ENCODE measurements around the gene ALAD. TPM values are rescaled to one million over a fixed set of nuclear protein-coding genes. Genes with fewer than 3 reads are reported as not detected.

Gene ALAD
- total and polyA plus RNA-seq, 9 of the 15 experiments (the other 6 are each of a cell fraction or from before 2014, with no cell fraction given), result 1.3 to 12.7 (median 6.8) TPM

DNA sequence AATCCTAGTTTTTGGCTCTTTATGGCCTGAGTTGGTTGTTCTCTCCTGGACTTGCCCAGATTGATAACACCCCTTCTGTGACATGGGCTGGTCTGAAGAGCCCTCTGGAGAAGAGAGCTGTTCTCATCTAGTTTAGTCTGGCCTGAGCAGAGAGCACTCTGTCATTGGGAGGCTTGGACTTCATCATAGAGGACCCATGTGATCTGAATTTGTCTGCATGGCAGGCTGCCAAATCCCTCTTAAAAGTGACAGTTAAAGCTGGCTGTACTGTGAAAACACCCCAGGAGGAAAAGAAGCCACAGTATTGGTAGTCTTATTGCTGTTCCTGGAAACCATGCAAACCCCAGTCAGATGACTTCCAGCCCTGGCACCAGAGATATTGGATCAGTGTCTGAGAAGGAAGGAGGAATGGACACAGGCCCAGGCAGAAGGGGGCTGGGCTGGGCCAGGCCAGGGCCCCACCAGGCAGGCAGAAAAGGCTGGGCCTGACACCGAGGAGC lies 57.3 kb downstream of the ALAD start (continued):
- TF ChIP-seq LEF1 (IDR thresholded peaks at IDR 0.05) (peak; percentile 20; the same call in 1 of the 2 replicates), ZBTB17 (CRISPR knock-in tag; IDR thresholded peaks at IDR 0.05) (peak; percentile 98), SMARCE1 (IDR thresholded peaks at IDR 0.05) (0 out of 2 replicates have a peak, but pooled peaks have one; percentile 33), HDAC3 (IDR thresholded peaks at IDR 0.05; ENCODE audit: borderline replicate concordance, partially characterized antibody) (no peak), HNRNPH1 (optimal IDR thresholded peaks at IDR 0.05; ENCODE audit: low read depth, low read length) (no peak), ETV5 (CRISPR knock-in tag; IDR thresholded peaks at IDR 0.05; ENCODE audit: low read depth) (no peak), ZNF175 (CRISPR knock-in tag; IDR thresholded peaks at IDR 0.05; ENCODE audit: low read depth) (0 out of 2 replicates have a peak, but pooled peaks have one; percentile 29), RCOR1 (IDR thresholded peaks at IDR 0.05; ENCODE audit: borderline replicate concordance in 1 of 2, low read depth in 2 of 2, low read length in 2 of 2) (peak in 1 of 2 experiments; percentile 71; a peak in 1 of 4 replicates), NCOA1 (IDR thresholded peaks at IDR 0.05; ENCODE audit: low read depth) (0 out of 2 replicates have a peak, but pooled peaks have one; percentile 28), MTA3 (IDR thresholded peaks at IDR 0.05; ENCODE audit: borderline replicate concordance) (0 out of 2 replicates have a peak, but pooled peaks have one; percentile 38), CTBP1 (IDR thresholded peaks at IDR 0.05; ENCODE audit: borderline replicate concordance) (peak; percentile 51; the same call in 1 of the 2 replicates)
- TF ChIP-seq, protein P1, sequence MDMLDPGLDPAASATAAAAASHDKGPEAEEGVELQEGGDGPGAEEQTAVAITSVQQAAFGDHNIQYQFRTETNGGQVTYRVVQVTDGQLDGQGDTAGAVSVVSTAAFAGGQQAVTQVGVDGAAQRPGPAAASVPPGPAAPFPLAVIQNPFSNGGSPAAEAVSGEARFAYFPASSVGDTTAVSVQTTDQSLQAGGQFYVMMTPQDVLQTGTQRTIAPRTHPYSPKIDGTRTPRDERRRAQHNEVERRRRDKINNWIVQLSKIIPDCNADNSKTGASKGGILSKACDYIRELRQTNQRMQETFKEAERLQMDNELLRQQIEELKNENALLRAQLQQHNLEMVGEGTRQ (CRISPR knock-in tag; IDR thresholded peaks at IDR 0.05), result peak; percentile 45
- TF ChIP-seq, protein P2, sequence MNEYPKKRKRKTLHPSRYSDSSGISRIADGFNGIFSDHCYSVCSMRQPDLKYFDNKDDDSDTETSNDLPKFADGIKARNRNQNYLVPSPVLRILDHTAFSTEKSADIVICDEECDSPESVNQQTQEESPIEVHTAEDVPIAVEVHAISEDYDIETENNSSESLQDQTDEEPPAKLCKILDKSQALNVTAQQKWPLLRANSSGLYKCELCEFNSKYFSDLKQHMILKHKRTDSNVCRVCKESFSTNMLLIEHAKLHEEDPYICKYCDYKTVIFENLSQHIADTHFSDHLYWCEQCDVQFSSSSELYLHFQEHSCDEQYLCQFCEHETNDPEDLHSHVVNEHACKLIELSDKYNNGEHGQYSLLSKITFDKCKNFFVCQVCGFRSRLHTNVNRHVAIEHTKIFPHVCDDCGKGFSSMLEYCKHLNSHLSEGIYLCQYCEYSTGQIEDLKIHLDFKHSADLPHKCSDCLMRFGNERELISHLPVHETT (CRISPR knock-in tag; conservative IDR thresholded peaks at IDR 0.05 in 1 of 2, IDR thresholded peaks at IDR 0.05 in 1 of 2), result peak in 1 of 2 experiments; percentile 40; a peak in 1 of 4 replicates
- TF ChIP-seq, protein P3, sequence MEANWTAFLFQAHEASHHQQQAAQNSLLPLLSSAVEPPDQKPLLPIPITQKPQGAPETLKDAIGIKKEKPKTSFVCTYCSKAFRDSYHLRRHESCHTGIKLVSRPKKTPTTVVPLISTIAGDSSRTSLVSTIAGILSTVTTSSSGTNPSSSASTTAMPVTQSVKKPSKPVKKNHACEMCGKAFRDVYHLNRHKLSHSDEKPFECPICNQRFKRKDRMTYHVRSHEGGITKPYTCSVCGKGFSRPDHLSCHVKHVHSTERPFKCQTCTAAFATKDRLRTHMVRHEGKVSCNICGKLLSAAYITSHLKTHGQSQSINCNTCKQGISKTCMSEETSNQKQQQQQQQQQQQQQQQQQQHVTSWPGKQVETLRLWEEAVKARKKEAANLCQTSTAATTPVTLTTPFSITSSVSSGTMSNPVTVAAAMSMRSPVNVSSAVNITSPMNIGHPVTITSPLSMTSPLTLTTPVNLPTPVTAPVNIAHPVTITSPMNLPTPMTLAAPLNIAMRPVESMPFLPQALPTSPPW (CRISPR knock-in tag; IDR thresholded peaks at IDR 0.05), result peak; percentile 32; the same call in 1 of the 2 replicates
- TF ChIP-seq, protein P4, sequence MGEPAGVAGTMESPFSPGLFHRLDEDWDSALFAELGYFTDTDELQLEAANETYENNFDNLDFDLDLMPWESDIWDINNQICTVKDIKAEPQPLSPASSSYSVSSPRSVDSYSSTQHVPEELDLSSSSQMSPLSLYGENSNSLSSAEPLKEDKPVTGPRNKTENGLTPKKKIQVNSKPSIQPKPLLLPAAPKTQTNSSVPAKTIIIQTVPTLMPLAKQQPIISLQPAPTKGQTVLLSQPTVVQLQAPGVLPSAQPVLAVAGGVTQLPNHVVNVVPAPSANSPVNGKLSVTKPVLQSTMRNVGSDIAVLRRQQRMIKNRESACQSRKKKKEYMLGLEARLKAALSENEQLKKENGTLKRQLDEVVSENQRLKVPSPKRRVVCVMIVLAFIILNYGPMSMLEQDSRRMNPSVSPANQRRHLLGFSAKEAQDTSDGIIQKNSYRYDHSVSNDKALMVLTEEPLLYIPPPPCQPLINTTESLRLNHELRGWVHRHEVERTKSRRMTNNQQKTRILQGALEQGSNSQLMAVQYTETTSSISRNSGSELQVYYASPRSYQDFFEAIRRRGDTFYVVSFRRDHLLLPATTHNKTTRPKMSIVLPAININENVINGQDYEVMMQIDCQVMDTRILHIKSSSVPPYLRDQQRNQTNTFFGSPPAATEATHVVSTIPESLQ (CRISPR knock-in tag; IDR thresholded peaks at IDR 0.05), result no peak
- TF ChIP-seq, protein P5, sequence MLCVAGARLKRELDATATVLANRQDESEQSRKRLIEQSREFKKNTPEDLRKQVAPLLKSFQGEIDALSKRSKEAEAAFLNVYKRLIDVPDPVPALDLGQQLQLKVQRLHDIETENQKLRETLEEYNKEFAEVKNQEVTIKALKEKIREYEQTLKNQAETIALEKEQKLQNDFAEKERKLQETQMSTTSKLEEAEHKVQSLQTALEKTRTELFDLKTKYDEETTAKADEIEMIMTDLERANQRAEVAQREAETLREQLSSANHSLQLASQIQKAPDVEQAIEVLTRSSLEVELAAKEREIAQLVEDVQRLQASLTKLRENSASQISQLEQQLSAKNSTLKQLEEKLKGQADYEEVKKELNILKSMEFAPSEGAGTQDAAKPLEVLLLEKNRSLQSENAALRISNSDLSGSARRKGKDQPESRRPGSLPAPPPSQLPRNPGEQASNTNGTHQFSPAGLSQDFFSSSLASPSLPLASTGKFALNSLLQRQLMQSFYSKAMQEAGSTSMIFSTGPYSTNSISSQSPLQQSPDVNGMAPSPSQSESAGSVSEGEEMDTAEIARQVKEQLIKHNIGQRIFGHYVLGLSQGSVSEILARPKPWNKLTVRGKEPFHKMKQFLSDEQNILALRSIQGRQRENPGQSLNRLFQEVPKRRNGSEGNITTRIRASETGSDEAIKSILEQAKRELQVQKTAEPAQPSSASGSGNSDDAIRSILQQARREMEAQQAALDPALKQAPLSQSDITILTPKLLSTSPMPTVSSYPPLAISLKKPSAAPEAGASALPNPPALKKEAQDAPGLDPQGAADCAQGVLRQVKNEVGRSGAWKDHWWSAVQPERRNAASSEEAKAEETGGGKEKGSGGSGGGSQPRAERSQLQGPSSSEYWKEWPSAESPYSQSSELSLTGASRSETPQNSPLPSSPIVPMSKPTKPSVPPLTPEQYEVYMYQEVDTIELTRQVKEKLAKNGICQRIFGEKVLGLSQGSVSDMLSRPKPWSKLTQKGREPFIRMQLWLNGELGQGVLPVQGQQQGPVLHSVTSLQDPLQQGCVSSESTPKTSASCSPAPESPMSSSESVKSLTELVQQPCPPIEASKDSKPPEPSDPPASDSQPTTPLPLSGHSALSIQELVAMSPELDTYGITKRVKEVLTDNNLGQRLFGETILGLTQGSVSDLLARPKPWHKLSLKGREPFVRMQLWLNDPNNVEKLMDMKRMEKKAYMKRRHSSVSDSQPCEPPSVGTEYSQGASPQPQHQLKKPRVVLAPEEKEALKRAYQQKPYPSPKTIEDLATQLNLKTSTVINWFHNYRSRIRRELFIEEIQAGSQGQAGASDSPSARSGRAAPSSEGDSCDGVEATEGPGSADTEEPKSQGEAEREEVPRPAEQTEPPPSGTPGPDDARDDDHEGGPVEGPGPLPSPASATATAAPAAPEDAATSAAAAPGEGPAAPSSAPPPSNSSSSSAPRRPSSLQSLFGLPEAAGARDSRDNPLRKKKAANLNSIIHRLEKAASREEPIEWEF (CRISPR knock-in tag; IDR thresholded peaks at IDR 0.05), result no peak
